GM23248 (cell line): Measurements from ENCODE around the gene HSPA12A.

Source experiments
- EZH2 ChIP-seq: fragments of 200-600 bp; sonication (generic); IDR thresholded peaks from 2 replicates; pipeline ENCODE4 v1.6.1; 2018; ENCODE audit warnings: antibody characterized with exemption, mild to moderate bottlenecking; ENCODE audit not compliant: insufficient read depth, poor library complexity, severe bottlenecking
- EZH2phosphoT487 ChIP-seq: fragments of 200-600 bp; sonication (generic); IDR thresholded peaks from 2 replicates; pipeline ENCODE4 v1.6.1; 2018; ENCODE audit warnings: antibody characterized with exemption, moderate library complexity, mild to moderate bottlenecking, low read depth; ENCODE audit not compliant: insufficient read depth

DNA sequence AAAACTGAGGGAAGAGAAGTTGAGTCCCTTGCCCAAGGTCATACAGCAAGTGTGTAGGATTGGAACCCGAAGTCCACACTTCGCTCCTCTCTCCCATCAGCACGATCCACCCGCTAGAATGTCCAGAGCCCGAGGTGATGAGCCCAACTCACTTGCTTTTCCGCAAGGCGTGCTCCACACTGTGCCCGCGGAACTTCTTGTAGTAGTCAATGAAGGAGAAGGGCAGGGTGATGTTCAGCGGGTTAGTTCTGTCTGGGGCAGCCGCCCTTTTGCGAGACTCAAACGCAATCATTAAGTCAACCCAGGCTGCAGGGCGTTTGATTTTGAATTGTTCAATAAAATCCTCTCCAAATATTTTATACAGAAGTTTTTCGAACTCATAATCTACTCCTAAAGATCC lies 63.0 kb downstream of the HSPA12A start:
- no peak for TF ChIP-seq EZH2phosphoT487
- TF ChIP-seq EZH2, result no peak
